Activated CD8-positive, alpha-beta T cell treated with anti-CD3 and anti-CD28 coated beads, Interleukin-2, amount 10 ng/mL, durations not matched to agents 7 days and 5 days (primary cell): ENCODE data around the gene FAM193A. TPM values are rescaled to one million over a fixed set of nuclear protein-coding genes. Genes with fewer than 3 reads are reported as not detected.

Experiments used
- total RNA-seq, 2 experiments: library from RNA; stranded (reverse); gene quantifications; one replicate each; pipeline ENCODE4 v1.2.3, GENCODE V29; 2021

FAM193A gene
- total RNA-seq, 2 experiments from 2014 or later = 31.9 to 33.0 TPM

Other genes starting within 250 kb of the FAM193A start
- gene ZFYVE28, start 118.0 kb upstream of the FAM193A start, total RNA-seq = 1 to 10 TPM; 6.1 to 6.3 TPM
- not detected for gene CFAP99, start 117.7 kb upstream of the FAM193A start, total RNA-seq
- 100 to 1,000 TPM; 105 to 118 TPM for gene RNF4, start 67.5 kb upstream of the FAM193A start, total RNA-seq
- 10 to 100 TPM; 42.3 to 44.3 TPM for gene TNIP2, start 219.7 kb downstream of the FAM193A start, total RNA-seq